NT2/D1 (cell line): ENCODE results near the gene TPO.

Experiments
- DNase-seq: peaks from one replicate; pipeline ENCODE4 v3.0.0-alpha.2; 2011; ENCODE audit warnings: low read depth, low spot score
- H3K27me3 ChIP-seq: 2 replicates; pipeline ENCODE4 v1.6.0; 2011; ENCODE audit warnings: mild to moderate bottlenecking; ENCODE audit not compliant: insufficient read length, insufficient read depth
- H3K36me3 ChIP-seq: 2 replicates; pipeline ENCODE4 v1.6.1; 2011; ENCODE audit warnings: mild to moderate bottlenecking, low read length, mixed read lengths; ENCODE audit not compliant: insufficient read depth, insufficient read length
- H3K4me1 ChIP-seq: 2 replicates; pipeline ENCODE4 v1.5.1; 2011; ENCODE audit not compliant: insufficient read depth, insufficient read length
- H3K4me3 ChIP-seq: 2 replicates; pipeline ENCODE4 v1.5.1; 2011; ENCODE audit warnings: low read depth; ENCODE audit not compliant: insufficient read length
- H3K9ac ChIP-seq: 2 replicates; pipeline ENCODE4 v1.6.0; 2011; ENCODE audit warnings: low read depth; ENCODE audit not compliant: insufficient read length
- H3K9me3 ChIP-seq: 2 replicates; pipeline ENCODE4 v1.5.1; 2011; ENCODE audit warnings: mild to moderate bottlenecking, low read length; ENCODE audit not compliant: insufficient read depth
- SUZ12 ChIP-seq: IDR thresholded peaks from 2 replicates; pipeline ENCODE4 v1.6.1; 2011; ENCODE audit not compliant: insufficient read length, insufficient read depth; ENCODE audit errors: extremely low read depth
- YY1 ChIP-seq: IDR thresholded peaks from 2 replicates; pipeline ENCODE4 v1.6.1; 2011; ENCODE audit not compliant: insufficient read length, insufficient read depth
- ZNF274 ChIP-seq: IDR thresholded peaks from 2 replicates; pipeline ENCODE4 v1.6.1; 2011; ENCODE audit warnings: mild to moderate bottlenecking, low read depth, low read length

The TPO gene

GRCh38 chr2:1413156-1413710, at the start of gene TPO:
TPO (plus strand) TSS chr2:1413463; CDS start chr2:1414409, 946 bp downstream.
- no peaks in the 10 kb centered on the region for H3K27me3 ChIP-seq
- peaks cover 2% of the 10 kb centered on the region for H3K4me1 ChIP-seq
- no peak for DNase-seq
- no peak within 1 kb of the TSS for H3K4me3 ChIP-seq
- TF ChIP-seq ZNF274: no peak
- TF ChIP-seq SUZ12: no peak
- no peak for TF ChIP-seq YY1
- H3K9ac ChIP-seq: no peak within 1 kb of the TSS
- H3K9me3 ChIP-seq: no peaks in the 10 kb centered on the region
- no peaks in the 10 kb centered on the region for H3K36me3 ChIP-seq

GRCh38 chr2:1366546-1367134, 46.6 kb upstream of the TPO start:
- Histone ChIP-seq H3K9ac (no peak overlapping the region), H3K36me3 (no peaks in the 10 kb centered on the region), H3K27me3 (no peaks in the 10 kb centered on the region), H3K4me1 (no peaks in the 10 kb centered on the region), H3K4me3 (no peak overlapping the region), H3K9me3 (no peaks in the 10 kb centered on the region)
- no peak for DNase-seq
- TF ChIP-seq SUZ12 (no peak), ZNF274 (no peak), YY1 (no peak)

GRCh38 chr2:1367601-1368000, 45.7 kb upstream of the TPO start:
- Histone ChIP-seq H3K9ac (no peak overlapping the region), H3K4me1 (no peaks in the 10 kb centered on the region), H3K9me3 (no peaks in the 10 kb centered on the region), H3K27me3 (no peaks in the 10 kb centered on the region), H3K4me3 (no peak overlapping the region), H3K36me3 (no peaks in the 10 kb centered on the region)
- no peak for DNase-seq
- no peak for TF ChIP-seq YY1
- no peak for TF ChIP-seq ZNF274
- TF ChIP-seq SUZ12: no peak

GRCh38 chr2:1369905-1370304, 43.4 kb upstream of the TPO start:
- no peaks in the 10 kb centered on the region for H3K27me3 ChIP-seq
- DNase-seq: no peak
- no peaks in the 10 kb centered on the region for H3K4me1 ChIP-seq
- no peaks in the 10 kb centered on the region for H3K36me3 ChIP-seq
- H3K9ac ChIP-seq: no peak overlapping the region
- no peaks in the 10 kb centered on the region for H3K9me3 ChIP-seq
- H3K4me3 ChIP-seq: no peak overlapping the region
- TF ChIP-seq SUZ12: no peak
- TF ChIP-seq YY1: no peak
- TF ChIP-seq ZNF274: no peak

- Histone ChIP-seq H3K36me3 (no peaks in the 10 kb centered on the region), H3K9ac (no peak overlapping the region), H3K27me3 (no peaks in the 10 kb centered on the region), H3K4me1 (no peaks in the 10 kb centered on the region), H3K4me3 (no peak overlapping the region), H3K9me3 (no peaks in the 10 kb centered on the region)
- DNase-seq: no peak
- TF ChIP-seq YY1 (no peak), SUZ12 (no peak), ZNF274 (no peak)
These were observed 42.8 kb upstream of the TPO start for GRCh38 chr2:1370461-1370860.

- no peak overlapping the region for H3K4me3 ChIP-seq
- H3K27me3 ChIP-seq: no peaks in the 10 kb centered on the region
- H3K36me3 ChIP-seq: no peaks in the 10 kb centered on the region
- no peaks in the 10 kb centered on the region for H3K4me1 ChIP-seq
- no peak overlapping the region for H3K9ac ChIP-seq
- no peak for DNase-seq
- H3K9me3 ChIP-seq: no peaks in the 10 kb centered on the region
- TF ChIP-seq YY1 (no peak), SUZ12 (no peak), ZNF274 (no peak)
These were observed 42.2 kb upstream of the TPO start for GRCh38 chr2:1371082-1371481.

- H3K27me3 ChIP-seq: no peaks in the 10 kb centered on the region
These were observed 39.4 kb upstream of the TPO start for GRCh38 chr2:1373830-1374229.

More at GRCh38 chr2:1373830-1374229, 39.4 kb upstream of the TPO start:
- H3K36me3 ChIP-seq: no peaks in the 10 kb centered on the region
- no peak for DNase-seq
- H3K9ac ChIP-seq: no peak overlapping the region
- no peaks in the 10 kb centered on the region for H3K4me1 ChIP-seq
- H3K9me3 ChIP-seq: no peaks in the 10 kb centered on the region; the same call in 1 of the 2 replicates
- H3K4me3 ChIP-seq: no peak overlapping the region
- no peak for TF ChIP-seq ZNF274
- TF ChIP-seq YY1: no peak
- TF ChIP-seq SUZ12: no peak
